SK-N-SH (cell line): Measurements from ENCODE around the gene BNIP1. TPM values are rescaled to one million over a fixed set of nuclear protein-coding genes. Genes with fewer than 3 reads are reported as not detected.

Experiments used
- CTCF ChIA-PET: fragments of 300-600, 350-600 bp; formaldehyde crosslinking; extraction: SDS; loops from one replicate; lab custom pipeline; 2021; lab: Yijun Ruan, JAX
- POLR2A ChIA-PET: fragments of 350-600 bp; sonication (Branson Sonifier 250); formaldehyde crosslinking; extraction: SDS; loops from one replicate; lab custom pipeline; 2020; ENCODE audit warnings: antibody characterized with exemption, inconsistent platforms; lab: Yijun Ruan, JAX
- DNase-seq: peaks from one replicate; pipeline ENCODE4 v3.0.0; 2012
- H2AFZ ChIP-seq: fragments of 200-600 bp; sonication (generic); 2 replicates; pipeline ENCODE4 v1.8.1; 2016; ENCODE audit warnings: antibody characterized with exemption, mild to moderate bottlenecking, low read depth
- H3F3A ChIP-seq: fragments of 200-600 bp; sonication (generic); replicated peaks from 2 replicates; pipeline ENCODE3; 2016; ENCODE audit warnings: antibody characterized with exemption, mild to moderate bottlenecking; ENCODE audit not compliant: insufficient read depth
- H3K27ac ChIP-seq, 2 experiments: fragments of 200-500 bp in 1 of 2; fragments of 200-600 bp in 1 of 2; sonication (Bioruptor generic) in 1 of 2; sonication (generic), shearing (Covaris generic) in 1 of 2; 2 replicates each; pipeline versions ENCODE4 v1.5.1 to v1.6.1; 2014 to 2016; ENCODE audit warnings: low read depth in 2 of 2, inconsistent platforms in 1 of 2, low read length in 1 of 2, mild to moderate bottlenecking in 1 of 2, mixed read lengths in 1 of 2
- H3K27me3 ChIP-seq: fragments of 200-600 bp; sonication (generic), shearing (Covaris generic); 2 replicates; pipeline ENCODE4 v1.6.1; 2016; ENCODE audit warnings: mixed run types; ENCODE audit not compliant: insufficient read depth
- H3K36me3 ChIP-seq, 2 experiments: fragments of 200-500 bp in 1 of 2; fragments of 200-600 bp in 1 of 2; sonication (Bioruptor generic) in 1 of 2; sonication (generic) in 1 of 2; replicated peaks in 1 of 2; 2 replicates each; pipeline versions ENCODE3 to v1.5.1; 2014 to 2016; ENCODE audit warnings: low read length in 1 of 2, mild to moderate bottlenecking in 1 of 2; ENCODE audit not compliant: insufficient read depth in 2 of 2, control insufficient read depth in 1 of 2
- H3K4me1 ChIP-seq, 2 experiments: fragments of 200-500 bp in 1 of 2; fragments of 200-600 bp in 1 of 2; sonication (Bioruptor generic) in 1 of 2; sonication (generic), shearing (Covaris generic) in 1 of 2; 2 replicates each; pipeline versions ENCODE4 v1.5.1 to v1.6.1; 2014 to 2016; ENCODE audit warnings: low read depth in 1 of 2, low read length in 1 of 2, mixed run types in 1 of 2; ENCODE audit not compliant: insufficient read depth in 2 of 2, control insufficient read depth in 1 of 2
- H3K4me2 ChIP-seq: fragments of 200-600 bp; sonication (generic), shearing (Covaris generic); 2 replicates; pipeline ENCODE4 v1.6.1; 2017; ENCODE audit warnings: mixed run types
- H3K4me3 ChIP-seq, 2 experiments: fragments of 200-500 bp in 1 of 2; fragments of 200-600 bp in 1 of 2; sonication (Bioruptor generic) in 1 of 2; sonication (generic), shearing (Covaris generic) in 1 of 2; 2 replicates each; pipeline versions ENCODE4 v1.5.1 to v1.8.1; 2014 to 2016; ENCODE audit warnings: low read depth in 2 of 2, inconsistent platforms in 1 of 2, low read length in 1 of 2, mild to moderate bottlenecking in 1 of 2, mixed read lengths in 1 of 2, moderate library complexity in 1 of 2
- H3K79me2 ChIP-seq: fragments of 200-600 bp; sonication (generic); 2 replicates; pipeline ENCODE4 v1.8.1; 2017; ENCODE audit warnings: mild to moderate bottlenecking; ENCODE audit not compliant: insufficient read depth
- H3K9ac ChIP-seq: fragments of 200-600 bp; sonication (generic); 2 replicates; pipeline ENCODE4 v1.6.1; 2017; ENCODE audit warnings: mixed run types
- H3K9me2 ChIP-seq: fragments of 200-600 bp; sonication (generic); 2 replicates; pipeline ENCODE4 v1.6.1; 2017; ENCODE audit warnings: mixed run types
- H3K9me3 ChIP-seq: fragments of 200-600 bp; sonication (generic); 2 replicates; pipeline ENCODE4 v1.6.1; 2017; ENCODE audit warnings: mixed run types, mild to moderate bottlenecking, moderate library complexity
- H4K20me1 ChIP-seq: fragments of 200-600 bp; sonication (generic); 2 replicates; pipeline ENCODE4 v1.6.1; 2017; ENCODE audit warnings: mild to moderate bottlenecking, mixed run types; ENCODE audit not compliant: insufficient read depth
- CHD2 ChIP-seq: fragments of 150-350 bp; IDR thresholded peaks from 2 replicates; pipeline ENCODE4 v1.6.1; 2018; ENCODE audit warnings: low read length; ENCODE audit not compliant: partially characterized antibody
- EP300 ChIP-seq, 2 experiments: IDR thresholded peaks; 2 replicates each; pipeline versions ENCODE4 v1.4.0 to v1.6.1; 2012; ENCODE audit warnings: borderline replicate concordance in 1 of 2, low read depth in 1 of 2, low read length in 1 of 2
- FOSL2 ChIP-seq: IDR thresholded peaks from 2 replicates; pipeline ENCODE4 v1.4.0; 2012; ENCODE audit warnings: low read depth, mild to moderate bottlenecking, moderate library complexity, borderline replicate concordance
- GABPA ChIP-seq: IDR thresholded peaks from 2 replicates; pipeline ENCODE4 v1.4.0; 2012; ENCODE audit warnings: low read depth, mild to moderate bottlenecking
- JUND ChIP-seq: IDR thresholded peaks from 2 replicates; pipeline ENCODE4 v1.4.0; 2012
- MEF2A ChIP-seq: IDR thresholded peaks from 2 replicates; pipeline ENCODE4 v1.4.0; 2012; ENCODE audit warnings: low read depth, borderline replicate concordance
- MXI1 ChIP-seq: IDR thresholded peaks from 2 replicates; pipeline ENCODE4 v1.6.1; 2012; ENCODE audit warnings: mild to moderate bottlenecking, low read depth, low read length, improper control_type of control experiment
- NRF1 ChIP-seq: IDR thresholded peaks from 2 replicates; pipeline ENCODE4 v1.6.1; 2012; ENCODE audit warnings: low read depth, mild to moderate bottlenecking, low read length
- REST ChIP-seq: IDR thresholded peaks from 2 replicates; pipeline ENCODE4 v1.6.1; 2012; ENCODE audit warnings: mild to moderate bottlenecking, low read depth, low read length, moderate library complexity
- TCF12 ChIP-seq: IDR thresholded peaks from 2 replicates; pipeline ENCODE4 v1.4.0; 2012
- WGBS: methylation state at CpG from one replicate; pipeline ENCODE4 v1.1.6; 2017; ENCODE audit warnings: low lambda C conversion rate; 5-methylcytosine and 5-hydroxymethylcytosine counted together
- polyA plus RNA-seq, 3 experiments: library from polyadenylated mRNA; depleted of rRNA; stranded (reverse); fragments of >200 nt; gene quantifications; 2 replicates each; pipeline ENCODE4 v1.2.3, GENCODE V29; 2012
- TF ChIP-seq, protein P1 (sequence below): IDR thresholded peaks from 2 replicates; pipeline ENCODE4; 2012
- TF ChIP-seq, protein P2 (sequence below): IDR thresholded peaks from 2 replicates; pipeline ENCODE4 v1.4.0; 2012; ENCODE audit warnings: low read depth

Gene BNIP1
- polyA plus RNA-seq, 1 of the 3 experiments (the other 2 are of a cell fraction): 16.7 TPM

DNA sequence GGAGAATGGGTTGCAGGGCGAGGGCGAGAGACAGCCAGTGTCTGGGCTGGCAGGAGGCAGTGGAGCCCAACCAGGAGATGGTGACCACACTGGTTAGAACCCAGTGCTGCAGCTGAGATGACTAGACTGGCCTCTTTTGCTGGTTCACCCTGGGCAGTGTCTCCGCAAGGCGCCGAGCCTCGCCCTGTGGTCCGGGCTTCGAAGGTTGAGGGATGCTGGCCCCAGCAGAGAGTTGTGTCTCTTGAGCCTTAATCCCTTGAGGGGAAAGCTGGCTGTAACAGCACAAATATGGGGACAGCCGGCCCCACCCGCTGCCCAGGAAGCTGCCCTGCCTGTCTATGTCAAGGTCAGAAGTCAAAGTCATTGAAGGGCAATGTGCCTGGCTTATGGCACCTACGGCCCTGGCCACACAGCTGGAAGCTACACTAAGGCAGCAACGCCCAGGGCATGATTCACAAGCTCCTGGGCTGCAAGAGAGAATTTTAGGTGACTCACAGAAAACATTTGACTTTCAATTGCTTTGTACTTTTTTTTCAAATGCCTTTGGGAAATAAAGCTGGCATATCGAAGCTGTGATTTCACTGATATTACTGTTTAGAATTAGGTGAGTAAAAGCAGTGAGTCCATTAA lies 57.4 kb downstream of the BNIP1 start:
- DNase-seq: no peak
- Histone ChIP-seq H3K9me2 (no peaks in the 10 kb centered on the region), H3K9ac (no peak overlapping the region), H3K27ac (no peak overlapping the region), H3K4me3 (no peak overlapping the region), H3K4me2 (0 out of 2 replicates have a peak overlapping the region, but pooled peaks have one; percentile 19), H3K36me3 (no peaks in the 10 kb centered on the region), H4K20me1 (no peaks in the 10 kb centered on the region), H3K4me1 (0 out of 4 replicates have a peak, but pooled peaks cover 0 to 5% of the 10 kb centered on the region in 2 experiments), H2AFZ (no peak overlapping the region), H3F3A (peaks cover 9% of the 10 kb centered on the region), H3K27me3 (peaks cover 16% of the 10 kb centered on the region; the same call in 1 of the 2 replicates), H3K9me3 (no peaks in the 10 kb centered on the region), H3K79me2 (no peaks in the 10 kb centered on the region)
- TF ChIP-seq JUND (peak; percentile 46), MEF2A (no peak), GABPA (no peak), TCF12 (peak; percentile 54; the same call in 1 of the 2 replicates), EP300 (IDR thresholded peaks at IDR 0.05; ENCODE audit: borderline replicate concordance in 1 of 2, low read depth in 1 of 2, low read length in 1 of 2) (no peak), CHD2 (no peak), NRF1 (no peak), FOSL2 (peak; percentile 68; the same call in 1 of the 2 replicates), MXI1 (no peak), REST (no peak)
- TF ChIP-seq, protein P1, sequence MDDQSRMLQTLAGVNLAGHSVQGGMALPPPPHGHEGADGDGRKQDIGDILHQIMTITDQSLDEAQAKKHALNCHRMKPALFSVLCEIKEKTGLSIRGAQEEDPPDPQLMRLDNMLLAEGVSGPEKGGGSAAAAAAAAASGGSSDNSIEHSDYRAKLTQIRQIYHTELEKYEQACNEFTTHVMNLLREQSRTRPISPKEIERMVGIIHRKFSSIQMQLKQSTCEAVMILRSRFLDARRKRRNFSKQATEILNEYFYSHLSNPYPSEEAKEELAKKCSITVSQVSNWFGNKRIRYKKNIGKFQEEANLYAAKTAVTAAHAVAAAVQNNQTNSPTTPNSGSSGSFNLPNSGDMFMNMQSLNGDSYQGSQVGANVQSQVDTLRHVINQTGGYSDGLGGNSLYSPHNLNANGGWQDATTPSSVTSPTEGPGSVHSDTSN: 0 out of 2 replicates have a peak, but pooled peaks have one; percentile 7
- TF ChIP-seq, protein P2, sequence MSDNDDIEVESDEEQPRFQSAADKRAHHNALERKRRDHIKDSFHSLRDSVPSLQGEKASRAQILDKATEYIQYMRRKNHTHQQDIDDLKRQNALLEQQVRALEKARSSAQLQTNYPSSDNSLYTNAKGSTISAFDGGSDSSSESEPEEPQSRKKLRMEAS: no peak
- WGBS: 55% methylated on average over 13 of the region's 13 CpGs
- ChIA-PET CTCF (interaction anchor here (0.9 to 1.2 kb wide), 3 partner anchors 15 to 495 kb away, joined by 3 to 5 read pairs (median 4); no protein-coding TSS in a partner anchor), POLR2A (no interaction called here)
